NCI-H510A treated with DMSO at 0.1 percent for 48 hours (cell line): Measurements from ENCODE around the gene PYCR2.
"Not testable (repeated sequence)": the region's sequence is repeated elsewhere in the genome, so short reads cannot be mapped to it uniquely, and the experiment has no call there.

ENCODE experiments used
- DNase-seq: peaks from one replicate; lab custom pipeline; 2025; lab: John Stamatoyannopoulos, UW

Gene PYCR2

GRCh38 chr1:225923692-225924555, at the start of gene PYCR2:
Gene PYCR2, minus strand, starts transcription at chr1:225924250. Its CDS starts 140 bp downstream, at chr1:225924110.
- peak; percentile 94 for DNase-seq

DNA sequence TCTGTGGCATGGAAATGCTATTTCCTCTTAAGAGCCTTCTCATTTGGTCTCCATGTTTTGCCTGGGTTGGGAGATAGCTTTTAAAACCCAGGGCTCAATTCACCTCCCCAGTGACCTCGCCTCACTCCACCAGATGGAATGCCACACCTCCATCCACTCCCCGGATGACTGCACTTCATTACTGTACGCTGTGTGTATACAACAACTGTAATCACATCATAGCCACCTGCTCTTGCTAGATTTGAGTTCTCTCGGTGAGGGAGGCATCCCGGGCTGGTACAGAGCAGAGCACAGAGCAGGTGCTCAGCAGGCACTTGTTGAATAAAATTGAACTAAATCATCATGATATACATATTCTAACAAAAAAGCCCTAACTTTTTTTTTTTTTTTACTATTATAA, 49.1 kb upstream of the PYCR2 start:
- peak; percentile 95 for DNase-seq

GRCh38 chr1:225972344-225973152, 48.5 kb upstream of the PYCR2 start:
- no peak for DNase-seq

DNA sequence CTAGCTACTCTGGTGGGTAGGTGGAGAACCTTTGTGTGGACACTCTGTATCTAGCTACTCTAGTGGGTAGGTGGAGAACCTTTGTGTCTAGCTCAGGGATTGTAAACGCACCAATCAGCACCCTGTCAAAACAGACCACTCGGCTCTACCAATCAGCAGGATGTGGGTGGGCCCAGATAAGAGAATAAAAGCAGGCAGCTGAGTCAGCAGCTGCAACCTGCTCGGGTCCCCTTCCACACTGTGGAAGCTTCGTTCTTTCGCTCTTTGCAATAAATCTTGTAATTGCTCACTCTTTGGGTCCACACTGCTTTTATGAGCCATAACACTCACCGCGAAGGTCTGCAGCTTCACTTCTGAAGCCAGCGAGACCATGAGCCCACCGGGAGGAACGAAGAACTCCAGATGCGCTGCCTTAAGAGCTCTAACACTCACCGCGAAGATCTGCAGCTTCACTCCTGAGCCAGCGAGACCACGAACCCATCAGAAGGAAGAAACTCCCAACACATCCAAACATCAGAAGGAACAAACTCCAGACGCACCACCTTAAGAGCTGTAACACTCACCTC, 46.6 kb upstream of the PYCR2 start:
- DNase-seq: not testable (repeated sequence)

DNA sequence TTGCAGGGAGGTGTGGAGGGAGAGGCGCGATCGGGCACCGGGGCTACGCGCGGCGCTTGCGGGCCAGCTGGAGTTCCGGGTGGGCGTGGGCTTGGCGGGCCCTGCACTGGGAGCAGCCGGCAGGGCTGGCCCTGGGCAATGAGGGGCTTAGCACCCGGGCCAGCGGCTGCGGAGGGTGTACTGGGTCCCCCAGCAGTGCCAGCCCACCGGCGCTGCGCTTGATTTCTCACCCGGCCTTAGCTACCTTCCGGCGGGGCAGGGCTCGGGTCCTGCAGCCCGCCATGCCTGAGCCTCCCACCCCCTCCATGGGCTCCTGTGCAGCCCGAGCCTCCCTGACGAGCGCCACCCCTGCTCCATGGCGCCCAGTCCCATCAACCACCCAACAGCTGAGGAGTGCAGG, 45.7 kb upstream of the PYCR2 start:
- not testable (repeated sequence) for DNase-seq

DNA sequence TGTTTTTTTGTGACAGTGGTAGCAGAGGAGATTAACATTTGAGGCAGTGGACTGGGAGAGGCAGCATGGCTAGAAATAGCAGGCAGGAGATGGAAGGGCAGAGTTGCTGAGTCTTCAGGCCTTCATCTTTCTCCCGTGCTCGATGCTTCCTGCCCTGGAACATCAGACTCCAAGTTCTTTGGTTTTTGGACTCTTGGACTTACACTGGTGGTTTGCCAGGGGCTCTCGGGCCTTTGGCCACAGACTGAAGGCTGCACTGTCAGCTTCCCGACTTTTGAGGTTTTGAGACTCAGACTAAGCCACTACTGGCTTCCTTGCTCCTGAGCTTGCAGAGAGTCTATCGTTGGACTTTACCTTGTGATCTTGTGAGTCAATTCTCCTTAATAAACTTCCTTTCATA, 41.2 kb upstream of the PYCR2 start:
- DNase-seq: no peak

GRCh38 chr1:225963735-225964530, 39.9 kb upstream of the PYCR2 start:
- no peak for DNase-seq

GRCh38 chr1:225962440-225962975, 38.5 kb upstream of the PYCR2 start:
- DNase-seq: no peak

DNA sequence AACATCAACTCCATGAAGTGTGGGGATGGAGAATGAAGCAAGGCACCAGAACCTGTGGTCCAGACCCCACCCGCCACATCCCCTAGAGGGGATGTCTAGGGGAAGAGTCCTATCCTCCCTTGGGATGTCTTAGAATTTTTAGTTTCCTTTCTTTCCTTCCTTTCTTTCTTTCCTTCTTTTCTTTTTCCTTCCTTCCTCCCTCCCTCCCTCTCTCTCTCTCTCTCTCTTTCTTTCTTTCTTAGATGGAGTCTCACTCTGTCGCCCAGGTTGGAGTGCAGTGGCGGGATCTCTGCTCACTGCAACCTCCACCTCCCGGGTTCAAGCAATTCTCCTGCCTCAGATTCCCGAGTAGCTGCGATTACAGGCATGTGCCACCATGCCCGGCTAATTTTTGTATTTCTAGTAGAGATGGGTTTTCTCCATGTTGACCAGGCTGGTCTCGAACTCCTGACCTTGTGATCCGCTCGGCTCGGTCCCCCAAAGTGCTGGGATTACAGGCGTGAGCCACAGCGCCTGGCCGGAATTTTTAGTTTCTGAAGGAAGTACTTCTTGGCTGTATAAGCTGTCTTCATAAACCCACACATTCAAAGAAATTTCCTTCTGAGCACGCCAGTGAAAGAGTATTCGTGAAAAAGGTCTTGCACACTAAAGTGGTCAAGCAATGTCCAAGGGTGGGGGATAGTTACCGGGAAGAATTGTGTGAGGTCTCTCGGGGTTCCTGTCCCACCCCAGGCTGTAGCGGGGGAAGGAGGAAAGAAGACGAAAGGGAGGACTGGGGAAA, 37.8 kb upstream of the PYCR2 start:
- DNase-seq: no peak

DNA sequence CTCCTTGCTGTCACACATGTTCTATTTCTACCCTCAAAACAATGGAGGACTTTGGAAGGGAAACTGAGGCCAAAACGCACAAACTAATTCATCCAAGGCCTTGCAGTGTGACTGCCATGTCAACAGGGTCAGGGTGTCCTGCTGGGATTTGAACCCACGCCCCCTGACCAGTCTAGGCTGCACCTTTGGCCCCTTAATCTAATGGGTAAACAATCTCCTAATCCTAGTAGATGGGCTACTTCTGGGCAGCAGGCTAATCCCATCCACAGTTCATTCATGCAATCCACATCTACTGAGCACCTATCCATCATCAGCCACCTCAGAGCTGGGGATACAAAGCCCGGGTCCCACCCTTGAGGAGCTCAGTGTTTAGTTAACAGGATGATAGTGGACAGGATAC, 34.0 kb upstream of the PYCR2 start:
- DNase-seq: no peak

- no peak for DNase-seq
Observed at GRCh38 chr1:225954753-225955152, 30.7 kb upstream of the PYCR2 start.

DNA sequence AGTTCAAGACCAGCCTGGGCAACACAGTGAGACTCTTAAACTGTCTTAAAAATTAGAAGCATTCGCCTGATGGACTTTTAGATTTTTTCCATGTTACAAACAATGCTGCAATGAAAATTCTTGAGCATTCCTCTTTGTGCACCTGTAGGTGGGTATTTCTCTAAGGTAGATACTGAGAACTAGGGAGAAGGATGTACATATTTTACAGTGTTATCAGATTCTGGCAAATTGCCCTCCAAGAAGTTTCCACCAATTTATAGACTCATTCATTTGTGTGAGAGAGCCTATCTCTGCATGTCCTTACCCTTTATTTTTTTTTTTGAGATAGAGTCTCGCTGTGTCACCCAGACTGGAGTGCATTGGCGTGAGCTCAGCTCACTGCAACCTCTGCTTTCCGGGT, 29.3 kb upstream of the PYCR2 start:
- DNase-seq: no peak

GRCh38 chr1:225950905-225951497, 27.0 kb upstream of the PYCR2 start:
- DNase-seq: no peak

DNA sequence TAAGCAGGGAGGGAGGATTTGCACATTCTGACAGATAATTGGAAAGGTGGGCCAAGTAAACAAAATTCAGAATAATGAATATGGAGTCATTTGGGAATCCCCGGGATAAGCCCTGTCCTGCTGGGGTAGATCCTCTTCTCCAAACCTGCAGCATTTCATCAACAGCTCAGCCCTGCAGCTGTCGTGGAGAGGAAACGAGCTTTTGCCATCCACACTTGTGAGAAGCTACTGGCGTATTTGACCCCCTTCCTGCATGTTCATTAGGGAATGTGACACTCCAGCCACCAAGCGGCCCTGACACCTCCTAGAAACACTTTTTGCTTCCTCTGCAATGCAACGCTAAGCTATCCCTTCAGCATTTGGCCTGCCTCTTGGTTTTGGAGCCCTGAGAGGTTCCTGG, 25.0 kb upstream of the PYCR2 start:
- no peak for DNase-seq

GRCh38 chr1:225946803-225947202, 22.8 kb upstream of the PYCR2 start:
- DNase-seq: no peak

DNA sequence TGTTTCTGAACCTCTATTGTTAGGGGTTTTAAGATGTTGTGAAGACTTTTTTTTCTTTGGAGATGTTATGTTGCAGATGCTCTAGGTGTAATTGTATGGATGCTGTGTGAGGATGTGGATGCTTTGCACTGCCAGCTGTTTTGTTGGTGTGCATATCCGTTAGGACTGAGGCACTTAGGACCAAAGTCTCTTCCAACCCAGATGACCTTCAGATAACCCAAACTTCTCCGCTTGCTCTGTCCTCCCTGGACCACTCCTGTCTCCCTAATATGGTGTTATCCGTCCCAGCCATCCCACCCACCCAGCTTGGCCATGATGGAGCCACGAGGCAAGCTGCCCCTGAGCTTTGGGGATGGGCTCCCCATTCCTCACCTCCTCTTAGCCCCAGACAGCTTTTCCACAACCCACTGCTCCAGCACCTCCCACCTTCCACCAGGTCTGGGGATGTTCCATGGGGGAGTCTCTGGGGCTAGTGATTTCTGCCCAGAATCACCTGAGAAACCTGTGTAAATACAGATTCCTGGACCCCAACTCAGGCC, 22.1 kb upstream of the PYCR2 start:
- no peak for DNase-seq

DNA sequence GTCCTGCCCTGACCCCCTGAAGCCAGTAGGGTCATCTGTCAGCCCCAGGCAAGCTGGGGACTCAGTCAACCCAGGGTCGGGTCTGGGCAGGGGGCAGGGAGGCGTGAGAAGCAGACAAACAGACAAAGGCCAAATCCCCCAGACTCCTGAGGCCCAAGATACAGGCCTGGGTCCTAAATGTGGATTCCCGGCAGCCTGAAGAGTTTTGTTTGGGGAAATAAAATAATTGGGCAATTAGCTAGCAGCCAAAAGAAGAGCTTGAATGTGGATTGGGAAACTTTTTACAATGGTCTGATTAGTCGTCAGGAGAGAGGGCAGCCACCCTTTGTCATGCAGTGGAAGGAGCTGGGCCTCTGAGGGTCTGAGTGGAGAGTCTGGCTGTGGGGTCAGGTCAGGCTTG, 21.5 kb upstream of the PYCR2 start:
- DNase-seq: no peak

DNA sequence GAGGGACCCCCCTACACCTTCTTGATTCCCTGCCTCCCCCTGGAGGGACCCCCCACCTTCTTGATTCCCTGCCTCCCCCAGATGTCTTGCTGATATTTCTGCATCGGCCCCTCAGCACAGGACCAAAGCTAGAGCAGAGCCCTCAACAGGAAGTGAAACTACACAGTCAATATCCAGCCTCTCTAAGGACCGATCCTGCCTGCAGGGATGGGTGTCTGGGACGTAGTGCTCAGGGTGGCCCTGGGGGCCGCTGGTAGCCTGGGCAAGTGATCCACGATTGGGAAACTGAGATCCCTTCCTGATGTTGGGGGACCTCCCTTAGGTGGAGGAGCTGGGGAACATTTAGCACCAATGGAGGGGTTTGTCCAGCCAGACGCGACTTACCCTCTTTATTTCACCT, 20.9 kb upstream of the PYCR2 start:
- DNase-seq: no peak

- no peak for DNase-seq
Observed at GRCh38 chr1:225944387-225944786, 20.3 kb upstream of the PYCR2 start.

- no peak for DNase-seq
Observed at GRCh38 chr1:225943582-225943981, 19.5 kb upstream of the PYCR2 start.
